ENCODE results near the gene MMAB.

Gene MMAB

DNA sequence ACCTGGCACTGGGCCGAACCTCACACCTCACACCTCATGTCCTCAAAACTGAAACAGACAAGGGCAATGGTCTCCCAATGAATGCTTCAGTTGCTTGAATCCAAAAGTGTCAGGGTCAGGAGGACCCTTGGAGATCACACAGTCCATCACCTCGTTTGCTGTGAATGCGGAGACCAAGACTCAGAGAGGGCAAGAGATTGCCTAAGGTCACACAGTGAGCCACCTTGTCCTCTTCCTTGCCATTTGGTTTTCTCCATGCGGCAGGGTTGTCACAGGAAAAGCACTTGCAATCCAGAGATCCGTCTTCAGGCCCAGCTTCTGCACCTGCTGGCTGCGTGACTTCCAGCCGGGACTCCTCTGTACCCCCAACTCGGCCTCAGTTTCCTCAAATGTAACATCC, 28.3 kb upstream of the MMAB start:
- no peak for DNase-seq

- DNase-seq = no peak
Measured at GRCh38 chr12:109600995-109601394, 27.7 kb upstream of the MMAB start.

DNA sequence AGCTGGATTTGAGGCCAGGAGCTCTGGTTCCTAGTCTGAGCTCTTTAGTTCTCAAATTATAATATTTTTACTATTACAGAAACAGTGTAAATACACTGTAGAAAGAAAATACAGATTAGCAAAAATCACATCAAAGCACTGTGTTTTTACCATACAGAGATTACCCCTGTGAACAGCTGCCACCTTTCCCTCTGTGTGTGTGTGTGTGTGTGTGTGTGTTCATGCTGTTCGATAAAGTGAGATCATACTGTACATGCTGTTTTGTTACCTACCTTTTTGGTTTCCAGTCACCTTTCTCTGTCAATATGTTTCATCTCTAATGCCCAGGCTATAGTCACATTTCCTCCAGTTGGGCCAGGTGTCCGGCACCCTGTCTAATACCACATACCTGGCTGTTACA, 27.2 kb upstream of the MMAB start:
- no peak for DNase-seq

GRCh38 chr12:109599087-109599486, 25.8 kb upstream of the MMAB start:
- DNase-seq = no peak

GRCh38 chr12:109598428-109598854, 25.1 kb upstream of the MMAB start:
- DNase-seq = no peak

DNA sequence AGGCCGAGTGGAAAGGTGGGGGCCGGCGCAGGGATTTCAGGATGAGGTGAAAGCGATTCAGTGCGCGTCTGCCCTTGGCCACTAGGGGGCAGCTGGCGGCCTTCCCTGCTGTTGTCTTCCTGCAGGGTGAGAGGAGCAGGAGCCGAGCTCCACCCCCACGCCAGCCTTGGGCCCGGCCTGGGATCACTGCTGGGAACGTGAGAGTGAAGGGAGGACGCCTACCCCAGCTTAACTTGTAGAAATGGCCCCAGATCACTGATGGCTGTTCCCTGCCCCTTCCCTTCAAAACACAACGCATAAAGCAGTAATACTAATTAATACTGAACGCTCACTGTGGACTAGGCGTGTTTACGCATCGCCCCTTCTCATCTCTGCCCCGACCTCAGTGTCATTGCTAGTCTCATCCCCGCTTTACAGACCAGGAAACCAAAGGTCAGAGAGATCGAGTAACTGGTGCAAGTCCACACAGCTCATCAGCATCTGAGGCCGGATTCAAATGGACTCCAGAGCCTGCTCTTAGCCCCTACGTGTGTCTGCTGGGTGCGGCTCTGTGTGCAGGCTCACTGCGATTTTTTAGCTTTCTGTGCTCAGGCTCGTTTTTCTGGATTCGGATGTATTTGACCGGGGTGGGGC, 24.6 kb upstream of the MMAB start:
- DNase-seq = peak; percentile 40

- DNase-seq = no peak
Measured at GRCh38 chr12:109597414-109597794, 24.1 kb upstream of the MMAB start.

DNA sequence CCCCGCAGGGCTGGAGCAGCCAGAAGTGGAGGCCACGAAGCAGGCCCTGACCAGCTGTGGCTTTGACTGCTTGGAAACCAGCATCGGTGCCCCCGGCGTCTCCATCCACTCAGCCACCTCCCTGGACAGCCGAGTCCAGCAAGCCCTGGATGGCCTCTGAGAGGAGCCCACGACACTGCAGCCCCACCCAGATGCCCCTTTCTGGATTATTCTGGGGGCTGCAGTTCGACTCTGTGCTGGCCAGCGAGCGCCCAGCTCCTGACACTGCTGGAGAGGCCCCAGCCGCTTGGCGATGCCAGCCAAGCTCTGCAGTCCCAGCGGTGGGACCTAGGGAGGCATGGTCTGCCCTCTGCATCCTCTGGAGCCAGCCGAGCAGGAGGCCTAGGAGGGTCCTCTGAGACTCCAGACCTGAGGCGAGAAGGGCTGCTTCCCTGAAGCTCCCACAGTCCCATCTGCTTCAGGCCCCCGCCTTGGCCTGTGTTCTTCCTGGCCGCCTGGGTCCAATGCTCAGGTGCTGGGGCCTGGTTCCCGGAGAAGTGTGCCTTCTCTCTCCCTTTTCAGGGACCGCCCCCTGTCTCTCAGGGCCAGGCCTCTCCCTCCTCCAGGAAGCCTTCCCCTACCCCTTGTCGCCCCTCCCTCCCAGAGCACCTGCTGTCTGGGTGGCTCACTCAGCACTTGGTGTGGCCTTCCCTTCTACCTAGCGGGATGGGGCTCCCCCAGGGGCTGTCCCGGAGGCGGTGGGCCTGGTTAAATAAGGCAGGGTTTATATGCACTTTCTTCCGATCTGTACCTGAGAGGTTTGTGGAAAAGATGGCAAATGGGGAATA, 23.3 kb upstream of the MMAB start:
- DNase-seq = no peak

DNA sequence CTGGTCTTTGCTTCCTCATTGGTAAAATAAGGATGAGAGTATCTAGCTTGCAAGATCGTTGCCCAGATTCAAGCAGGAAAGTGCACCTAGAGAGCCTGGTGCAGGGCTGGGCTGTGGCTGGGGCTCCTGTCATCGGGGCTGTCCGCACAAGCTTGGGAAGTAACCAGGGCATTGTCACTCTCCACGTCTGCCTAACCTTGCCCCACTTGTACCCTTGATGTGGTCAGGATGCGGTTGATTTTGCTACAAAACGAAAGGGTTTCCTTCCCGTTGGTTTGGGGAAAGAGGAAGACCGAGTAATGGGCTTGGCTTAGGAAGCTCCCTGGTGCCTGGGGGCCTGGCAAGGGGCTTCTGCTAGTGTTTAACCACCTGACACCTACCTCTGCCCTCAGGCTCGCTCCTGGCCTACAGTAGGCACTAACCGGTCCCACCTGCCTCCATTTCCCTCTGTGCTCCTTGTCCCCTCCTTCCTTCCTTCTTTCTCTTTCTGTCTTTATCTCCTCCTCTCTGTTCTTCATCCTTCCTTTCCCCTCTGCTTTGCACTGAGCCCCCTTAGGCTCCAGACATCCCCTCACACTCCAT, 22.1 kb upstream of the MMAB start:
- no peak for DNase-seq

DNA sequence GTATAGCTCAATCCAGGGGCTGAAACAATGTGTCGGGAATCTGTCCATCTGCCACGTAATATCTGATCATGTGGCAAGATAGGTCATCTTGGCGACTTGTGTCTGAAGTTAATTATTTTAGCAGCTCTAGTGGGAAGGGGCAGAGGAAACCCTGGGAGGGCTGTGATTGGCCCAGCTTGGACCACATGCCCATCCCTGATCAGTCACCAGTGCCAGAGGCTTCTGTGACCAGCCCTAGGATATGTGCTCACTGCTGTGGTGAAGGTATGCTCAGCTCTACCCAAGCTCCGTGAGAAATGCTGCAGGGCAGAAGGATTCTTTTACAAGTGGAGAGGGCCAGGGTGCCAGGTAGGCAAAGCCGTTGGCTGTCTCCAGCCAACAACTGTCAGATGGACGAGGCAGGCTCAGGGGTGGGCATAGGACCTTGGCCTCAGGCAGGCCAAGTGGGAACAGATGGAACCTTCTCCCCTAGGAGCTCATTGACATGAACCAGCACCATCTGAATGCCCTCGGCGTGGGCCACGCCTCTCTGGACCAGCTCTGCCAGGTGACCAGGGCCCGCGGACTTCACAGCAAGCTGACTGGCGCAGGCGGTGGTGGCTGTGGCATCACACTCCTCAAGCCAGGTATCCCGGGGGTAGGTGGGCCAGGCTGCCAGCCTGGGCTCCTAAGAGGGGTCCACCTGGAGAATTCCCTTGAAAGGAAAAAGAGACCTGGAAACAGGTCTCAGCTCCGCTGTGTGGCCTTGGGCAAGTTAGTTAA, 21.4 kb upstream of the MMAB start:
- no peak for DNase-seq

DNA sequence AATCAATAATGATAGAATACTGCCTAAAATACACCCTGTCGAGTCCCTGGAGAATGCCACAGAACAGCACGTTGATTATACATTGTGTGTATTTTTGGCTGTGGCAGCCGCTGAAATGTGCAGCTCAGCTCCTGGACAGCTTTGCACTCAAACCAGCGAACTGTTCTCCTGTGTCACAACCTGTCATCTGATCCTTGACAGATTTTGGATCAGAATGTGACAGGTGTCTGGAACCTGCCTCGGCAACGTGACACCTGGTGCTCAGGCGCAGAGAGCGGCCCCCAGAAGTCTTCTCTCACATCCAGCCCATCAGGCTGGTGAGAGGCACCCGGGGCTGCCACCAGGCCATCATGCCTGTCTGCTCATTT, 19.6 kb upstream of the MMAB start:
- DNase-seq = no peak

GRCh38 chr12:109592195-109592904, 19.0 kb upstream of the MMAB start:
- DNase-seq = no peak

DNA sequence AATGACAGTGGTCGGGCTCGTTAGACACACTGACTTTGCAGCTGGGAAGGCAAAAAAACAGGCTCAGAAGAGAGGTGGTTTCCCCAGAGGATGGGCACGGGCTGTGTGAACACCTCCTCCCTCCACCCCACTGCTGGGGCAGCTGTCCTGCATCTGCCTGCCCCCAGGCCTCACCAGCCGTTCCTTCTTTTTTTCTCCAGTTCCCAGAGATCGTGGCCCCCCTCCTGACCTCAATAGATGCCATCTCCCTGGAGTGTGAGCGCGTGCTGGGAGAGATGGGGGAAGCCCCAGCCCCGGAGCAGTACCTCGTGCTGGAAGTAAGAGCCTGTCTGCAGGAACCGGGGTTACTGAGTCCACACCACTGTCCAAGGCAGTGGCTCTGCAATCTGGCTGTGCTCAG, 17.7 kb upstream of the MMAB start:
- DNase-seq = no peak

- DNase-seq = no peak
Measured at GRCh38 chr12:109590566-109590965, 17.3 kb upstream of the MMAB start.

DNA sequence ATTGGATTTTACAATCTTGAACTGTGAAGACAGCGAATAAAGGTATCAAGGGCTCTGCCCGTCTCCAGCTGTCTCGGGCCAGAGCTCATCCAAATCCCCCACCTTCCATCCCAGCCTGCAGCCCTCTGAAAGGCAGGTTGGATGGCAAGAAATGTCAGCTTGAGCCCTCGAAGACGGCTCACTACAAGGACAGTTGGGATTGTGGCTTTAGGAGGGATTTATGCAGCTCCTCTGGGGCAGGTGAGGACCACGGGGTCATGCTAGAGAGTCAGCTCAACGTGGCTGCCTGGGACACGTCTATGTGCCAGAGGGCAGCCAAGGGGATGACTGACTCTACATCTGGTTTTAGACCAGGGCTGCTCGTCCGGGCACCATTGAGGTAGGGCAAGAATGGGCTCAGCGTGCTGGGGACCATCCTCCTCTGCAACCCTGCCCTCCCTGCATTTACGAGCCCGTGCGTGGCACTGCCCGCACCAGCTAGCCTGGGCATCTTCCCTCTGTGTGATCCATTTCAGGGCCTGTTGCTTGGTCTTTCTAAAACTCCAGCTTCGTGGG, 16.5 kb upstream of the MMAB start:
- DNase-seq = no peak

GRCh38 chr12:109589240-109589590, 15.9 kb upstream of the MMAB start:
- no peak for DNase-seq

DNA sequence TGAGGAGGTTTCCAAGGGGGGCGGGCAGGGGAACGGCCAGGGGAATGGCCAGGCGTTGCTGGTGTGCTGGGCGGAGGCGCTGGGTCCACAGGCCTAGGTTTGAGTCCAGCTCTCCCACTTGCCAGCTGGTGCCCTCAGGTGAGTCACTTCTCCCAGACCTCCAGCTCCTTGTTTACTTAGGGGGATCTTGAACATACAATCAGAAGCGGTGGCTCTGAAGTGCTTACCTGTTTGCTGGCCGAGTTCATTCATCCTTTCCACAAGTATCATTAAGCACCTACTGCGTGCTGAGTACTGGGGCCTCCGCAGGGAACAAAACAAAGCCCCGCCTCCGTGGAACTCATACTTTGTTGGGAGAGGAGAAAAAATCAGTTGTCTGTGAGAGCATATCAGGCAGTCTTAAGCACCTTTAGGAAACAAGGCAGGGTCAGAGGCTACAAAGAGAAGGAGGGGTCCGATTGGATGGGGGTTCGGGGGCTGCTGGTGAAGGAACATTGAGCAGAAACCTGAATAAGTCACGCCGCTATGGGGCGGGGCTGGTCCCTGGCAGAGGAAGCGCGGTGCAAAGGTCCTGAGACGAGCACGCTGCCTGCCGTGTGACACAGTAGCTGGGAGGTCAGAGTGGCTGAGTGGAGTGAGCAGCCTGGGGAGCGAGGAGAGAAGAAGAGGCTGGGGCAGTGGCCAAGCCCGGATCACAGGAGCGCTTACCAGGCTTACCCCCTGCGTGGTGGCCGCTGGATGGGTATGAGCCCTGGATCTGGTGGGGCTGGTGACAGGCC, 15.3 kb upstream of the MMAB start:
- no peak for DNase-seq

GRCh38 chr12:109587921-109588320, 14.6 kb upstream of the MMAB start:
- DNase-seq = no peak

DNA sequence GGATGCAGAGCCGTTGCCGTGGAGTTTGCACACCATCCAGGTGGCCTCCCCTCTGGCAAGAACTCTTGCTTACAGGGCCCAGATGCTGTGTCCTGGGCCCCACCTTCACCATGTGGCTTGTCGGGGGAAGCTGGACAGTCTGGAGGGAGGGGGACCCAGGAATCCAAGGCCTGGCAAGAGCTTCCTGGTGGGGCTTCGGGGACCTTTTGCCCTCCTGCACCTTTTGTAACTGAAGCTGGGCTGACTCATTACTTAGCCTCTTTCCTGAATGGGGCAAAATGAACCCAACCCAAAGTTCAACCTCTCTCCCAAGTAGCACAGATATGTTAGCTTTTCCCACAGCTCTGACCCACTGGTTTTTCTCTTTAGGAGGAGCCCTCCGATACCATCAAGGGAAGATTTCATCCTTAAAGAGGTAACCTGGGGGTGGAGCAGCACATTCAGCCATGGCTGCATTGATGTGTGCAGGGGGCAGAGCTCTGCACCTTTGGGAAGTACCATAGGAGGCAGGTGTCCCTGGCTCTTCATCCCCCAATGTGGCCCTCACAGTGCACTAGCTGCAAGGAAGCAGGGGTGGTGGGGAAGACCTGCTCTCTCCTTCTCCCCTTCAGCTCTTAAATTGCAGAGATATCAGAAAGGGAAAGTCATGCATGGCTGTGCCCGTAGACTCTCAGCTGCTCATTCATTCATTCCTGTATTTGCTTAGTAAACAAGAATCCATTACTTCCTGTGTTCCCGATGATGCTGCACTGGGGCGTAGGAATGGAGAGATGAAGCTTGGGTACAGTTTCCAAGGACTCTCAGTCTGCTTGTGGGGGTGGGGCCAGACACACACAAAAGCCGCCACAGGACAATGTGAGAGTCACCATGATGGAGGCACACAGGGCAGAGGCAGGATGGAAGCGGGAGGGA, 13.3 kb upstream of the MMAB start:
- DNase-seq = no peak

DNA sequence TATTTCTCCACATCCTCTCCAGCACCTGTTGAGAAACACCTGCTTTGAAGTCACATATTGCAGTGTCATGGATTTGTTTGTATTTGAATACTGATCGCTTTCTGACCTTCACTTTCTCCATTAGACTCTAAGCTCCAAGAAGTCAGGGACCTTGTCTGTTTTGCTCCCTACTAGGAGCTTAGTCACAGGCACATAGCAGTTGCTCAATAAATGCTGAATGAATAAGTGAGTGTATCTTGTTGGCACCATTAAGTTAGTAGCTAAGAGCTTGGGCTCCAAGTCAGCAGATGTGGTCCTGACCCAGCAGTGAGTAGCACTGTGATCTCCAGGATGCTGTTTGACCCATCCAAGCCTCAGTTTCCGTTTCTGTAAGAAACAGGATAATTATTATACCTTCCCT, 10.4 kb upstream of the MMAB start:
- no peak for DNase-seq

DNA sequence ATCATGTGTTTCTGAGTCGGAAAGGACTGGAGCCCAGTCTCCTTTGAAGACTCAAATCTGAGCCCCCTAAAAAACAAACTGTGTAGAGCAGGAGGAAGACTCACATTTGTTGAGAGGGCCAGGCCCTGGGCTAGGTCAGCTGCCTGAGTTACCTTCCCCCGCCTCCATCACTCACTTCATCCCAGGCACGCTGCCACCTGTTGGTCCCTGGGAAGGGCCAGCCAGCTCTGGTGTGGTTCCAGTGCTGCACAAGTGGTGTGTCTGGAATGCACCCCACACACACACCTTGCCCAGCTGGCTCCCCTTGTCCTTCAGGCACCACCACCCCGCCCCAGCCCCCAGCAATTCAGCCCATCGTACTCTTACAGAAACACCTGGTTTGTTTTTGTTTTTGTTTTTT, 9.3 kb upstream of the MMAB start:
- no peak for DNase-seq

All from activated CD4-positive, alpha-beta T cell treated with anti-CD3 and anti-CD28 coated beads for 1 hour (primary cell).